Kidney (tissue), 14 donors: ENCODE results near the gene RNF10. TPM values are rescaled to one million over a fixed set of nuclear protein-coding genes. Genes with fewer than 3 reads are reported as not detected.
"Not testable (repeated sequence)": the region's sequence is repeated elsewhere in the genome, so short reads cannot be mapped to it uniquely, and the experiment has no call there.

Experiments
- DNase-seq, 5 donors: peaks; one replicate each; pipeline ENCODE4 v3.0.0-alpha.2; 2013 to 2020
- FAIRE-seq: peaks from 2 replicates; lab custom pipeline; 2012; peaks lifted over from hg19 to GRCh38; lab: Jason Lieb, UNC
- H3K27ac ChIP-seq, 2 donors: one replicate each; pipeline ENCODE4 v1.7.0; 2013; ENCODE audit warnings: low read depth in 2 of 2, low read length in 2 of 2, inconsistent platforms in 1 of 2
- H3K27me3 ChIP-seq: one replicate; pipeline ENCODE4 v1.7.1; 2013; ENCODE audit warnings: low read length, inconsistent platforms; ENCODE audit not compliant: control insufficient read depth, insufficient read depth
- H3K36me3 ChIP-seq, 3 donors: one replicate each; pipeline versions ENCODE4 v1.7.0 to v1.7.1; 2013; ENCODE audit warnings: low read length in 3 of 3, control low read depth in 1 of 3, inconsistent platforms in 1 of 3; ENCODE audit not compliant: insufficient read depth in 3 of 3, control insufficient read depth in 2 of 3
- H3K4me1 ChIP-seq, 3 donors: one replicate each; pipeline versions ENCODE4 v1.7.0 to v1.7.1; 2013; ENCODE audit warnings: low read length in 3 of 3, inconsistent platforms in 1 of 3, low read depth in 1 of 3; ENCODE audit not compliant: control insufficient read depth in 2 of 3, insufficient read depth in 2 of 3
- H3K4me3 ChIP-seq, 3 donors: one replicate each; pipeline versions ENCODE4 v1.7.0 to v1.8.1; 2013; ENCODE audit warnings: low read length in 3 of 3, control low read depth in 1 of 3, inconsistent platforms in 1 of 3
- H3K9ac ChIP-seq, 3 donors: one replicate each; pipeline versions ENCODE4 v1.7.0 to v1.7.1; 2013; ENCODE audit warnings: low read length in 3 of 3, control low read depth in 1 of 3, inconsistent platforms in 1 of 3
- H3K9me3 ChIP-seq, 3 donors: one replicate each; pipeline versions ENCODE4 v1.7.0 to v1.7.1; 2013; ENCODE audit warnings: low read length in 3 of 3, control low read depth in 1 of 3, inconsistent platforms in 1 of 3; ENCODE audit not compliant: control insufficient read depth in 2 of 3, insufficient read depth in 1 of 3
- intact Hi-C: fragments of 100-400 bp; cut with DNase I; formaldehyde crosslinking; loops from one replicate; pipeline ENCODE4 v1.11.1; 2022
- polyA plus RNA-seq: library from polyadenylated mRNA; stranded (reverse); fragments of 350-450 nt; fragmentation: Illumina TruSeq; extraction: RNeasy Lipid Tissue Mini Kit (QIAGEN cat#74804); gene quantifications from one replicate; pipeline ENCODE4 v1.2.3, GENCODE V29; 2014; ENCODE audit warnings: low read depth, low replicate concordance; ENCODE audit not compliant: insufficient read depth
- total RNA-seq: library from RNA; stranded (reverse); fragmentation: NEBNext Ultra II Directional; extraction: Animal tissue kit (Norgen Biotek cat#: 25700); gene quantifications from one replicate; pipeline ENCODE4 v1.2.1, GENCODE V29; 2021
- TF ChIP-seq, protein P1 (sequence below): IDR thresholded peaks from 3 replicates; pipeline ENCODE4 v1.5.1; 2012; ENCODE audit warnings: mild to moderate bottlenecking, moderate library complexity, borderline replicate concordance; ENCODE audit not compliant: insufficient read depth; ENCODE audit errors: extremely low read depth
- donor health status: control.
- donor health status: control.
- donor health status: control.
- donor health status: control.
- donor health status: control.
- donor health status: DM: yes; HTN: yes; CAD: no.
- donor health status: Normal renal cell carcinoma (clear cell type).

RNF10 gene
- total and polyA plus RNA-seq, 2 donors from 2014 or later = 220 to 229 TPM

DNA sequence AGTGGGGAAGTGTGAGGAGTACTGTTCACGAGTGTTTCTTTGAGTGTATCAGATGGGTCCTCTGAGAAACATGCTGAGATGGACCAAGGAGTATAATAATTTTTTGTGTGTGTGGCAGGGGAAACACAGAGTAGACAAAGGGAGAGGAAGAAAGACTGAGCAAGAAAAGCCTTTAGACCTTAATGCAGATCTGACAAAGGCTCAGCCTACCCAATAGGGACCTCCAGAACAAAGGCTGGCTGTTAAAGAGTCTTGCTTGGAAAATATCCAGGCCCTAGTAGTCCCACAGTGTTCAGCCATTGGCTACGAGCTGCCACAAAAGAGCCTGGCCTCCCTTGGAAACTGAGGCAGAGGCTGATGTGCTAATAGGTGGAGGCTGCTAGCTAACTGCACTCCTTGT lies 18.7 kb upstream of the RNF10 start:
- Histone ChIP-seq H3K27ac (no peak overlapping the region), H3K4me1 (no peaks in the 10 kb centered on the region), H3K9ac (no peak overlapping the region), H3K9me3 (no peaks in the 10 kb centered on the region), H3K27me3 (no peaks in the 10 kb centered on the region), H3K4me3 (no peak overlapping the region), H3K36me3 (peaks cover 4 to 13% (median 8%) of the 10 kb centered on the region in 3 donors)
- intact Hi-C loops = no loop called here
- FAIRE-seq (no peak), DNase-seq (no peak)
- TF ChIP-seq, protein P1, sequence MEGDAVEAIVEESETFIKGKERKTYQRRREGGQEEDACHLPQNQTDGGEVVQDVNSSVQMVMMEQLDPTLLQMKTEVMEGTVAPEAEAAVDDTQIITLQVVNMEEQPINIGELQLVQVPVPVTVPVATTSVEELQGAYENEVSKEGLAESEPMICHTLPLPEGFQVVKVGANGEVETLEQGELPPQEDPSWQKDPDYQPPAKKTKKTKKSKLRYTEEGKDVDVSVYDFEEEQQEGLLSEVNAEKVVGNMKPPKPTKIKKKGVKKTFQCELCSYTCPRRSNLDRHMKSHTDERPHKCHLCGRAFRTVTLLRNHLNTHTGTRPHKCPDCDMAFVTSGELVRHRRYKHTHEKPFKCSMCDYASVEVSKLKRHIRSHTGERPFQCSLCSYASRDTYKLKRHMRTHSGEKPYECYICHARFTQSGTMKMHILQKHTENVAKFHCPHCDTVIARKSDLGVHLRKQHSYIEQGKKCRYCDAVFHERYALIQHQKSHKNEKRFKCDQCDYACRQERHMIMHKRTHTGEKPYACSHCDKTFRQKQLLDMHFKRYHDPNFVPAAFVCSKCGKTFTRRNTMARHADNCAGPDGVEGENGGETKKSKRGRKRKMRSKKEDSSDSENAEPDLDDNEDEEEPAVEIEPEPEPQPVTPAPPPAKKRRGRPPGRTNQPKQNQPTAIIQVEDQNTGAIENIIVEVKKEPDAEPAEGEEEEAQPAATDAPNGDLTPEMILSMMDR = no peak

DNA sequence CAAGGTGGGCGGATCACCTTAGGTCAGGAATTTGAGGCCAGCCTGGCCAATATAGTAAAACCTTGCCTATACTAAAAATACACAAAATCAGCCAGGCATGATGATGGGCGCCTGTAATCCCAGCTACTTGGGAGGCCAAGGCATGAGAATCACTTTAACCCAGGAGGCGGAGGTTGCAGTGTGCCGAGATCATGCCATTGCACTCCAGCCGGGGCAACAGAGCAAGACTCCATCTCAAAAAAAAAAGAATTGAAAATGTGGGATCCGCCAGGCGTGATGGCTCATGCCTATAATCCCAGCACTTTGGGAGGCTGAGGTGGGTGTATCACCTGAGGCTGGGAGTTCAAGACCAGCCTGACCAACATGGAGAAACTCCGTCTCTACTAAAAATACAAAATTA lies 14.8 kb upstream of the RNF10 start:
- intact Hi-C loops, H3K36me3 ChIP-seq, H3K9me3 ChIP-seq, H3K27ac ChIP-seq, H3K27me3 ChIP-seq, FAIRE-seq, H3K4me1 ChIP-seq, DNase-seq, H3K4me3 ChIP-seq, H3K9ac ChIP-seq: not testable (repeated sequence)

DNA sequence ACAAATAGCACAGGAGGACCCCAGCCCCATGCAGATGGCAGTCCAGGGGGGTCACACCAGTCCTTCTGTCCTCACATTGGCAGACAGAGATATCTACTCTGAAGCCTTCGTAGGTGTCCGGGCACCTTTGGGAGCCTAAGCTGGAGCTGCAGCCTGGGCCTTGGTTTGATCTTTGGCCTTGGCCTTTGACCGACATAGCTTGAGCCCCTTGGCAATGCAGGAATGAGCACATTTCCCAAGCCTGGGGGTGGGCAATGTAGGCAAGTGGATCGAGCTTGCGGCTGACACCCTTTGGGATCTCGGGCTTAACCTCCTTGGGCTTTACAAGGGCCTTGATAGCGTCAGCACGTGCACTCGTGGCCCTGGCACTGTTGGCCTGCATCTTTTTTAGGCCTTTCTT lies 11.6 kb upstream of the RNF10 start:
- FAIRE-seq = no peak
- no peak for DNase-seq
- no peaks in the 10 kb centered on the region for H3K27me3 ChIP-seq
- H3K9ac ChIP-seq = no peak overlapping the region
- H3K9me3 ChIP-seq = no peaks in the 10 kb centered on the region
- H3K36me3 ChIP-seq = no peaks in the 10 kb centered on the region
- TF ChIP-seq, protein P1 = no peak
- H3K4me1 ChIP-seq = no peaks in the 10 kb centered on the region
- H3K4me3 ChIP-seq = no peak overlapping the region
- intact Hi-C loops = no loop called here
- no peak overlapping the region for H3K27ac ChIP-seq

DNA sequence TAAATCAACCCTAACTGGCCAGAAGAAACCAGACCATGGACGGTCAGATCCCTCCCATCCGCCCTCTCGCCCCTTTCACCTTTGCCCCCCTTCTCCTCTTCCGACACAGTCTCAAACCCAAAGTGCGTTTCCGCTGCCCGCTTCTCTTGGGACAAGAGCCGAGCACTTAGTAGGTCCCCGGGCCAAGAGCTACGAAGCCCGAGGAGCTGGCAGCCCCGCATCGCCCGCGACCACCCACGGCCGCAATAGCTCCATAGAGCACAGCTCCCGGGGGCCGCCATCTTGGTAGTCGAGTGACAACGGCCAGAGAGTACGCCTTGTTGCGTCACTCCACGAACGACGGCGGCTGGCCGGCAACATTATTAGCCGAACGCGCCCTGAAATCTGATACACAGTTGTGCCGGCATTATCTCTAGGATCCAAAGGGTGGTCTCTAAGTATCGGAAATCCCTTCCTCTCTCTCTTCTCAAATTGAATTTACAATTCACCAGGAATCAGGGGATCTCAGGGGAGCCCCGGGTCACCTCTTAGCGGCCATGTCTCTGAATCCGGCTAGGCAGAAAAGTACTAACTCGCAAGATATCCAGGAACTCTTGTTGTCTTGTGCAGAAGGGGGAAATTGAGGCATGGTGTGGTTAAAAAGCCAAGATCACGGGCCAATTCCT lies 5.2 kb upstream of the RNF10 start, which contains the start of gene COQ5:
Gene COQ5 (minus strand): TSS at position 298 of the 665 bp plus-strand sequence. CDS start 17 bp downstream, at position 281.
- Histone ChIP-seq H3K9me3 (no peaks in the 10 kb centered on the region), H3K9ac (peak within 1 kb of the TSS; percentile 88 to 95 (median 93)), H3K27me3 (no peaks in the 10 kb centered on the region), H3K36me3 (no peaks in the 10 kb centered on the region), H3K4me3 (peak within 1 kb of the TSS; percentile 85 to 97 (median 86)), H3K27ac (peak within 1 kb of the TSS; percentile 99), H3K4me1 (peaks cover 0 to 11% (median 0%) of the 10 kb centered on the region in 3 donors)
- DNase-seq = peak; percentile 94 to 98 (median 95)
- intact Hi-C loops = no loop called here
- TF ChIP-seq, protein P1 = no peak
- no peak for FAIRE-seq
